Stimulated activated naive CD8-positive, alpha-beta T cell treated with anti-CD3 and anti-CD28 coated beads, Interleukin-15, Interleukin-2, amounts not matched to agents 100 ng/mL and 50 ng/mL, for 24 hours (primary cell): ENCODE data around the gene MAP2K4.

ENCODE experiments used
- H3K27ac Mint-ChIP-seq: one replicate; pipeline ENCODE4 v1.8.0; 2021; ENCODE audit warnings: mild to moderate bottlenecking, mixed read lengths
- H3K27me3 Mint-ChIP-seq: one replicate; pipeline ENCODE4 v1.8.0; 2021; ENCODE audit warnings: mixed read lengths
- H3K36me3 Mint-ChIP-seq: one replicate; pipeline ENCODE4 v1.8.0; 2021; ENCODE audit warnings: low read depth, mixed read lengths
- H3K4me1 Mint-ChIP-seq: one replicate; pipeline ENCODE4 v1.8.0; 2021; ENCODE audit warnings: low read depth, mixed read lengths
- H3K4me3 Mint-ChIP-seq: one replicate; pipeline ENCODE4 v1.8.0; 2021; ENCODE audit warnings: mild to moderate bottlenecking, mixed read lengths
- H3K9me3 Mint-ChIP-seq: one replicate; pipeline ENCODE4 v1.8.0; 2021; ENCODE audit warnings: mixed read lengths

Gene MAP2K4

DNA sequence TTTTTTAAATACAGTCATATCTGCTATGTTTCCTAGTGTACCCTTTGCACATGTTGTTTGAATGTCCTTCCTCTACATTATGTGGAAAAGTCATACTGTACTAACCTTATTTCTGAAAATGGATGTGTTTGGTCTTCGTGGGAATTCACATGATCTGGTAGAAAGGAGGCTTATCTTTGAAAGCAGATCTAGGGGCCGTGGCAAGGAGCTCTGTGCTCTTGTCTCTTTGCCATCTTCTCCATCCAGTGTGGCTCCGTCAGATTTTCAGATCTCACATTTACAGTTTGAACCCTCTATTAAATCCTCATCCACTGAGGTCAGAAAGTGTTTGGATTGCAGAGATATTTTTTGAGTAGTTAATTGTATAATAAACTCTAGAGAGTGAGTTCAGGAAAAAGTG, 32.9 kb downstream of the MAP2K4 start:
- H3K4me1 Mint-ChIP-seq, result peaks cover 88% of the 10 kb centered on the region
- peak overlapping the region; percentile 78 for H3K27ac Mint-ChIP-seq
- H3K27me3 Mint-ChIP-seq, result no peaks in the 10 kb centered on the region
- no peaks in the 10 kb centered on the region for H3K9me3 Mint-ChIP-seq
- H3K4me3 Mint-ChIP-seq, result peak overlapping the region; percentile 51
- H3K36me3 Mint-ChIP-seq, result peaks cover 18% of the 10 kb centered on the region

DNA sequence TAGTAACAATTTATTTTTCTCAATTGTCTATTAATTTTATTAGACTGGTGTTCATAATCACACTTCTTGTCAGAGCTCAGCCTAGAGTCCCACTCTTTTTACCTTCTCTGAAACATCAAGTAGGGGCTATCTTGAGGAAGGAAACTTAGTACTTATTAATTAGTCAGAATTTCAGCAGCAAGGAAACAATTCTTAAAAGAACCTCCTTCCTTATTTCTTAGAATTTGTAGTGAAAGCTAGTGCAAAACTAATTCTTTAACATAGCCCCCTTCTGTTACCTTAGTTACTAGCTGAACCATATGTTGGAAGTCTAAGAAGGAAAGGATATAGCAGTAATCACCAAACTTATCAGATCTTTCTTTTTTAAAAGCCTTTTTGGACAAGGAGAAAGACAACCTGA, 35.2 kb downstream of the MAP2K4 start:
- peak overlapping the region; percentile 32 for H3K27ac Mint-ChIP-seq
- peaks cover 71% of the 10 kb centered on the region for H3K4me1 Mint-ChIP-seq
- H3K4me3 Mint-ChIP-seq, result no peak overlapping the region
- peaks cover 33% of the 10 kb centered on the region for H3K36me3 Mint-ChIP-seq
- H3K9me3 Mint-ChIP-seq, result no peaks in the 10 kb centered on the region
- no peaks in the 10 kb centered on the region for H3K27me3 Mint-ChIP-seq

DNA sequence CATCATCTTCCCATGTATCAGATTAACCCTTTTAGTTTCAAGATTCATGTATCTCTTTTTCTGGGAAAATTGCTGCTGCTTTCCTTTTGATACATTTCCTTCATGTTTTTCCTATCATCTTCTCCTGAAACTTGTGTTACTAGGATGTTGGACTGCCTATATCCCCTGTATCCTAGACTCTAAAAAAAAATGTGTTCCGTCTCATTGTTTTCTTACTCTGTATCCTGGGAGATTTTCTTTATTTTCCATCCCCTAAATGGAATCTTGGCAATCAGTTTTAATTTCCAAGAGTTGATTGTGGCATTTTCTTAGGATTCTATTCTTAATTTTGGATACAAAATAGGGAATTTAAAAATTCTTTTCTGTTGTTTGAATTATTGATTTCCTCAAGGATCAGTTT, 36.8 kb downstream of the MAP2K4 start:
- Mint-ChIP-seq H3K27ac (no peak overlapping the region), H3K9me3 (no peaks in the 10 kb centered on the region), H3K4me1 (peaks cover 55% of the 10 kb centered on the region), H3K4me3 (no peak overlapping the region), H3K27me3 (no peaks in the 10 kb centered on the region), H3K36me3 (peaks cover 46% of the 10 kb centered on the region)

DNA sequence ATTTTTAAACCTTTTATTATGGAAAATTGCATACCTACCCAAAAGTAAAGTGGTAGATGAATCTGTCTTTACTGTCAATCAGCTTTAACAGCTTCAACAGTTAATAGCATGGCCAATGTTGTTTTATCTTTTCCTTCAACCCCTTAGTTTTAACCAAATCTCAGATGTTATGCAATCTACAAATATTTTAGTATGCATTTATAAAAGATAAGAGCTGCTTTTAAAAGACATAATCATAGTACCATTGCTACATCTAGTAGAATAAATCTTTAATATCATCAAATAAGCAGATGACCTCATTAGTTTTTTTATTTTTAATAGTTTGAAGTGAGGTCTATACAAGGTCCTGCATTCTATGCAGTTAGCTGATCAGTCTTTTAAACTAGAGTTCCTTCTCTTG, 37.9 kb downstream of the MAP2K4 start:
- H3K27me3 Mint-ChIP-seq, result no peaks in the 10 kb centered on the region
- H3K4me3 Mint-ChIP-seq, result no peak overlapping the region
- H3K36me3 Mint-ChIP-seq, result peaks cover 54% of the 10 kb centered on the region
- no peak overlapping the region for H3K27ac Mint-ChIP-seq
- peaks cover 47% of the 10 kb centered on the region for H3K4me1 Mint-ChIP-seq
- no peaks in the 10 kb centered on the region for H3K9me3 Mint-ChIP-seq

DNA sequence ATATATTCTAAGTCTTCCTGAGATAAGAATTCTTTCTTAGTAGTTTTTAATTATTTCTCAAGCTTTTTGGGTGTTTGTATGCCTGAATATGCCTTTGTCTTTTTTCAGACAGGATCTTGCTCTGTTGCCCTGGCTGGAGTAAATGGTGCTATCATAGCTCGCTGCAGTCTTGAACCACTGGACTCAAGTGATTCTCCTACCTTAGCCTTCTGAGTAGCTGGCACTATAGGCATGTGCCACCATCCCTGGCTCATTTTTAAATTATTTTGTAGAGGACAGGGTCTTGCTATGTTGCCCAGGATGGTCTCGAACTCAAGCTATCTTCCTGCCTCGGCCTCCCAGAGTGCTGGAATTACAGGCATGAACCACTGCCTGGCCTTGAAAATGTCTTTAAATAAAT, 41.6 kb downstream of the MAP2K4 start:
- H3K27ac Mint-ChIP-seq, result no peak overlapping the region
- peaks cover 12% of the 10 kb centered on the region for H3K4me1 Mint-ChIP-seq
- H3K27me3 Mint-ChIP-seq, result no peaks in the 10 kb centered on the region
- H3K9me3 Mint-ChIP-seq, result no peaks in the 10 kb centered on the region
- peaks cover 67% of the 10 kb centered on the region for H3K36me3 Mint-ChIP-seq
- no peak overlapping the region for H3K4me3 Mint-ChIP-seq

DNA sequence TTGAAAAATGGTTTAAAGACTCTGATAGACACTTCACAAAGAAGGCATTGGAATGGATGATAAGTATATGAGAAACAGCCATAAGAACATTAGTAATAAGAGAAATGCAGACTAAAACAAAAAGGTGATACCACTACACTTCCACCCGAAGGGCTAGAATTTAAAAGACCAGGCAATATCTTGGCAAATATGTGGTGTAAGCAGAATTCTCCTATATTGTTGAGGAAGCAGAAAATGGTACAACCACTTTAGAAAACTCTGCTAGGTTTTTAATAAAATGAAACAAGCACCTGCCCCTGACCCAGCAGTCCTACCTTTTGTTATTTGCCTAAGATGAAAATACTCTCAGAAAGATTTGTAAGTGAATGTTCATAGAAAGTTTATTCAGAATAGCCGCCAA, 43.7 kb downstream of the MAP2K4 start:
- peaks cover 52% of the 10 kb centered on the region for H3K36me3 Mint-ChIP-seq
- H3K4me3 Mint-ChIP-seq, result no peak overlapping the region
- H3K27ac Mint-ChIP-seq, result no peak overlapping the region
- H3K4me1 Mint-ChIP-seq, result peaks cover under 1% of the 10 kb centered on the region
- no peaks in the 10 kb centered on the region for H3K9me3 Mint-ChIP-seq
- H3K27me3 Mint-ChIP-seq, result no peaks in the 10 kb centered on the region

DNA sequence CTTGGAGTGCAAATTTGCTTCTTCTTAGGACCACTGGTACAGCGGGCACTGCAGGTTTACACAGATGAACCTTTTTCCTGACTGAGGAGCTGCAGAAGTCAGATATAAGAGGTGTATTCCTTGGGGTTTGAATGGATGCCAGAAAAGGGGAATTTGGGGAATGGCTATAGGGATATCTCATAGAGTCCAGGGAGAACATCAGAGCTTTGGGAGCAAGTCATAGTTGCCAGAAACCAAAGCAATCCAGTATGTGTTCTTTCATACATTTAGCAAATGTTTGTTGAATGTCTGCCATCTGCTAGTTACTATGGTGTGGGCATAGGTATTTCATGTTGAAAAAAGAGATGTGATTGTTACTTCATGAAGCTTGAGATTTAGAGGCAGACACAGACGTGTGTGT, 46.8 kb downstream of the MAP2K4 start:
- Mint-ChIP-seq H3K4me3 (no peak overlapping the region), H3K27ac (no peak overlapping the region), H3K9me3 (no peaks in the 10 kb centered on the region), H3K36me3 (peaks cover 45% of the 10 kb centered on the region), H3K27me3 (no peaks in the 10 kb centered on the region), H3K4me1 (no peaks in the 10 kb centered on the region)

DNA sequence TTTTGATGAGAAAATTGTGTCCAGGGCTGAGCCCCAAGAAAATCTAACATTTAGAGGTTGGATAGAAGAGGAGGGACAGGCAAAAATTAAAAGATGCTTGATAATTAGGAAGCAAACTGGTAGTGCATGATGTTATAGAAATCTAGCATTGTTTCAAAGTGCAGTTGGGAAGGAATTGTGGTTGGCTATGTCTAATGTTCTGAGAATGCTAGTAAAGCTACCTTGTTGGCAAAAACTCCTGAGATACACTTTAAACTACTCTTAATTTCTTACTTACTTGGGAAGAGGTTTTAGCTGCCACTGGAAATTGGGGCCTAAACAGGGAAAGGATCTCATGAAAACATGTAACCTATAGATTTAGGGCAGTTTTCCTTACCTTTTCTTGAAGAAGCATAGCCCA, 48.3 kb downstream of the MAP2K4 start:
- Mint-ChIP-seq H3K27ac (no peak overlapping the region), H3K9me3 (no peaks in the 10 kb centered on the region), H3K4me3 (no peak overlapping the region), H3K27me3 (no peaks in the 10 kb centered on the region), H3K36me3 (peaks cover 52% of the 10 kb centered on the region), H3K4me1 (no peaks in the 10 kb centered on the region)

DNA sequence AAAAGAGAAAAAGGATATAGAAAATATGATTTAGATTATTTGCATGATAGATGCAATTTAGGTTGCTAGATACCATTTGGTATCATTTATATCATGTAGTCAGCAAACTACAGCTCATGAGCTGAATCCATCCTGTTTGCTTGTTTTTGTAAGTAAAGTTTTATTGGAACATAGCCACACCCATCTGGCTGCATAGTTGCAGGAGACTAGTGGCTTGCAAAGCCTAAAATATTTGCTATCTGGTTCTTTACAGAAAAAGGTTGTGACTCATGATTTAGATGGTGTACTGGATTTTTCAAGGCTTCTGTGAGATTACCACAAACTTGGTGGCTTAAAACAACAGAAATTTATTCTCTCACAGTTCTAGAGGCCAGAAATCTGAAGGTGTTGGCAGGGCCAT, 49.9 kb downstream of the MAP2K4 start:
- no peak overlapping the region for H3K27ac Mint-ChIP-seq
- H3K36me3 Mint-ChIP-seq, result peaks cover 52% of the 10 kb centered on the region
- H3K9me3 Mint-ChIP-seq, result no peaks in the 10 kb centered on the region
- H3K27me3 Mint-ChIP-seq, result no peaks in the 10 kb centered on the region
- no peak overlapping the region for H3K4me3 Mint-ChIP-seq
- no peaks in the 10 kb centered on the region for H3K4me1 Mint-ChIP-seq

DNA sequence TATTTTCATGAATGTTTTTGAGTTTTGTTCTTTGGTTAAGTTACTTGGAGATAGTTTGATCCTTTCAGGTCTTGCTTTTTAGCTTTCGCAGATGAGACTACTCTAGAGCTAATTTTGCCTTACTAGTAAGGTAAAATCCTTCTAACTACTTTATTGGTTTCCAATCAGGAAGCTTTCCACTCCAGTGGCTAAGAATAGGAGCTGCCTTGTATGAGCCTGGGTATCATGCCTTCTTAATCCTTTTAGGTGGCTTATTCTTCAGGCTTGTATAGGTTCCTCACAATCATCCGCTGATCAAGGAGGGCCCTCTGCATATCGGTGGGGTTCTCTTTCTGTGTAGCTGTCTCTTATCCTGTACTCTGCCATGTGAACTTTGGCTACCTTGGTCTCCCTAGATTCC, 53.7 kb downstream of the MAP2K4 start:
- Mint-ChIP-seq H3K36me3 (peaks cover 72% of the 10 kb centered on the region), H3K4me3 (no peak overlapping the region), H3K9me3 (no peaks in the 10 kb centered on the region), H3K27me3 (no peaks in the 10 kb centered on the region), H3K4me1 (peaks cover 10% of the 10 kb centered on the region), H3K27ac (no peak overlapping the region)

DNA sequence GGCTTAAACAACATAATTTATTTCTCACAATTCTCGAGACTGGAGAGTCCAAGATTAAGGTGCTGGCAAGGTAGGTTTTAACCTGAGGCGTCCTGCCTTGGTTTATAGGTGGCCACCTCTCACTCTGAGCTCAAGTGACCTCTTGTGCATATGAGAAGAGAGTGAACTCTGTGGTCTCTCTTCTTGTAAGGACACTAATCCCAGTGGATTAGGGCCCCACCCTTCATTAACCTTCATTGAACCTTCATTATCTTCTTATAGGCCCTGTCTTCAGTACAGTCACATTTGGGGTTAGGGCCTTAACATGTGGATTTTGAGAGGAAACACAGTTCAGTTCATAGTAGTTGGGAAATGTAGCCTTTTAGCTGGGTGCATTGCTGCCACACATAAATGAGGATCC, 57.1 kb downstream of the MAP2K4 start:
- peaks cover 85% of the 10 kb centered on the region for H3K36me3 Mint-ChIP-seq
- no peak overlapping the region for H3K27ac Mint-ChIP-seq
- no peaks in the 10 kb centered on the region for H3K27me3 Mint-ChIP-seq
- no peak overlapping the region for H3K4me3 Mint-ChIP-seq
- no peaks in the 10 kb centered on the region for H3K9me3 Mint-ChIP-seq
- H3K4me1 Mint-ChIP-seq, result peaks cover 13% of the 10 kb centered on the region

DNA sequence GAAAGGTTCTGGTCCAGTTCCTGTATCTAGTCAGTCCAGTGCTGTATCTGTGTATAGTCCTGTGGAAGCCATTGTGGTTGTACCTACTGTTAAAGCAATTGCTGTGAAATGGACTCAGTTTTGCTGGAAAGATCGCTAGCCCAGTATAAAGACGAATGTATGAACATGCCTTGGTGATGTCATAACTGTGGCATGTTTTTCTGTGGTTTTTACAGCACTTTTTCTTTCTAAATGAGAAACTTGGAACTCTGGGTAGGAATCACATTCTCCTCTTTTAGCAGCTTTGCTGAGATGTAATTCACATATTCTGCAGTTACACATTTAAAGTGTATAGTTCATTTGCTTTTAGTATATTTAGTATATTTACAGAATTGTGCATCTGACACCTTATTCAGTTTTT, 58.1 kb downstream of the MAP2K4 start:
- H3K4me3 Mint-ChIP-seq, result no peak overlapping the region
- H3K27ac Mint-ChIP-seq, result no peak overlapping the region
- H3K9me3 Mint-ChIP-seq, result no peaks in the 10 kb centered on the region
- peaks cover 13% of the 10 kb centered on the region for H3K4me1 Mint-ChIP-seq
- no peaks in the 10 kb centered on the region for H3K27me3 Mint-ChIP-seq
- peaks cover 75% of the 10 kb centered on the region for H3K36me3 Mint-ChIP-seq

DNA sequence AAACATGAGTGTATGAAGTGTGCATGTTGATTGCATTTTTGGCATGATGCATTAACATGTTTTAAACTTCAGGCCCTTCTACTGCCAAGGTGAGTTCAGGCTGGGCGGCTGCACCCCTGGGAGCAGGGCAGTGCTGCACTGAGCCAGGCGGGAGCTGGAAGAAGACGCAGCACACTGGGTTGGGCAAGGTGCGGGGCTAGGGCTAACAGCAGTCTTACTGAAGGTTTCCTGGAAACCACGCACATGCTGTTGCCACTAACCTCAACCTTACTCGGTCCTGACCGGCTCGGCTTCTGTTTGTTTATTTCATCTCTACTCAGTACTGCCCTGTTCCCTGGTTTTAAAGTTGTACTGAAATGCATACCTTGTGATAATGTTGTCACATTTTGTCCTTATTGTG, 61.0 kb downstream of the MAP2K4 start:
- H3K27me3 Mint-ChIP-seq, result no peaks in the 10 kb centered on the region
- peaks cover 73% of the 10 kb centered on the region for H3K36me3 Mint-ChIP-seq
- no peak overlapping the region for H3K4me3 Mint-ChIP-seq
- H3K4me1 Mint-ChIP-seq, result peaks cover 21% of the 10 kb centered on the region
- no peaks in the 10 kb centered on the region for H3K9me3 Mint-ChIP-seq
- H3K27ac Mint-ChIP-seq, result no peak overlapping the region

DNA sequence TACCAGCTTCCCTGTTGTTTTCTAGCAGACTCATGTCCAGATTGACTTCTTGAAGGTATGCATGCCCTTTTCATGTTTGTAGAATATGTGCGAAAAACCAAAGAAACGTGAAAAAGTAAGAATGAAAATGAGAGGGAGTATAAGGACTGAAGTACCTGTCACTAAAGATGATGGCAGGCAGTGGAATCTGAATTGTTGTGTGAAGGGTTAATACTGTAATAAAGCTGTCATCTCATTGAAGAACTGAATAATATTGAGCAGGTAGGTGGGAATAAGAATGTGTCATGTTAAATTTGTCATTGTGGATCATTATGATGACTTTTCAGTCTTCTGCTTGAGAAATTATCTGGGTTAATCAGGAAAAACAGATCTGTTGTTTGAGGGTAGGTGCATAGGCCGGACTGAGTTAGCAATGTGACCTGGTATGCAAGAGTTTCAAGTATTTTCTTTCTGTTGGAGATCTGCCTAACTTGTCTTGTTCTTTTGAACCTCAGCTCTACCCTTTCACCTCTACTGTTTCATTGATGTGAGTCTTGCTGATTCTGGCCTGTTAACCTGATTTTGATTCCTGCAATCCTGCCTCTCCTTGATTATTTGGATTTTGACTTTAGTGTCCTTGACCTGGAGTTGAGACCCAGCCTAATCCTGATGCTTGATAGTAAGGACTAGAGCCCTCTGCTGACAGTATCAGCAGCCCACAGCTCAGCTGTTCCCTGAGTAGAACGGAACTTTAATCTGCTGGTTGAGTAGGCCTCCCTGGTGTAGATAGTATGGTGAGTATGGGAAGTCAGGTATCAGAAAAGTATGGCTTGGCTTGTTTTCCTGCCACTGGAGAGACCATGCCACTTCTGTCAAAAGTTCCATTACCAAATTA, 64.6 kb downstream of the MAP2K4 start:
- Mint-ChIP-seq H3K27me3 (no peaks in the 10 kb centered on the region), H3K4me1 (peaks cover 24% of the 10 kb centered on the region), H3K4me3 (no peak overlapping the region), H3K9me3 (no peaks in the 10 kb centered on the region), H3K36me3 (peaks cover 62% of the 10 kb centered on the region), H3K27ac (no peak overlapping the region)

DNA sequence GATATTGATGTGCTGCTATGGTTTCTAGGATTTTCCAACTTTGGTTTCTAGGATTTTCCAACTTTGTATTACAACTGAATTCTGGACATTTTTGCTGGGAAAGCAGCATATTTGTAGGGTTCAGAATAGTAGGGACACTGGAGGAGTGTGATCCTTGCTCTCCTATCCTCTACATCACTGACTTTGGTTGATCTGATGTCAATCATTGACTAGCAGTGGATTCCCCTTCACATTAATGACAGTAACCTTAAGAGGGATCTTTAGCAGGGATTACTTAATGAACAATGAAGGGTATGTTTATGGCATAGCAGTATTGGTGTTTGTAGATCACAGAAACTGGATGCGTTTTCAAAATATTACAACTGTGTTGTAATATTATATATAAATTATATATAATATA, 67.4 kb downstream of the MAP2K4 start:
- Mint-ChIP-seq H3K27ac (no peak overlapping the region), H3K27me3 (no peaks in the 10 kb centered on the region), H3K4me3 (no peak overlapping the region), H3K9me3 (no peaks in the 10 kb centered on the region), H3K4me1 (peaks cover 24% of the 10 kb centered on the region), H3K36me3 (peaks cover 44% of the 10 kb centered on the region)

DNA sequence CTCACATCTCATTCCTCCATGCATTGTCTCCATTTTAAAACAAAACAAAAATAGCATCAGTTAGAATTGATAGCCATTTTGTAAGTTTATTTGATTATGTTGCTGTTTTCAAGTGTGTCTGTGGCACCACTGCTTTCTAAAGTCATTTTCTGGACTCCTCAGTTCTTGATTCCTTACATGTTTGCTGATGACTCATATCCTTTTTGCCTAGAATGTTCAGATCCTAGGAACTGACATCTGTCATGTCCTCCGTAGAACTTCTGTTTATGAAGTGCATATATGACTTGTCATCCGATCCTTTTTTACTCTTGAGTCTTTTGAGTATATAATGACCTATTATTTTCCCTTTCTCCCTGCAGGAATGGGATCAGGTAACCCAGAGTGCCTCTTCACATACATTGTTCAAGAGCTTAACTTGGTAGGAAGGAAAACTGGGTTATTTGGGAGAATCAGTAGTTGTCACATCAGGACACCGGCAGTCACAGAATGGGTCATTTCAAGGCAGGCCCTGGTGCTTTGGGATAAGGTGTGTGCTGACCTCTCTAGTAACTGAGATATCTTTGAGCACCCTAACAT, 69.2 kb downstream of the MAP2K4 start:
- Mint-ChIP-seq H3K27ac (peak overlapping the region; percentile 1), H3K27me3 (no peaks in the 10 kb centered on the region)

More for the DNA sequence above, 69.2 kb downstream of the MAP2K4 start:
- H3K4me3 Mint-ChIP-seq, result no peak overlapping the region
- peaks cover 43% of the 10 kb centered on the region for H3K36me3 Mint-ChIP-seq
- no peaks in the 10 kb centered on the region for H3K9me3 Mint-ChIP-seq
- H3K4me1 Mint-ChIP-seq, result peaks cover 24% of the 10 kb centered on the region
